Psoas muscle (tissue), 8 donors: Measurements from ENCODE around the gene KAZN. TPM values are rescaled to one million over a fixed set of nuclear protein-coding genes. Genes with fewer than 3 reads are reported as not detected.

Experiments
- ATAC-seq, 4 donors: fragments of 200-7000 bp; cut with Tn5 transposase; one replicate each; pipeline ENCODE4 v1.9.1; 2020; ENCODE audit warnings: moderate library complexity in 3 of 4, mild to moderate bottlenecking in 2 of 4
- DNase-seq, 2 donors: peaks; one replicate each; pipeline ENCODE4 v3.0.0-alpha.2; 2020
- H3K27ac ChIP-seq: fragments of 200-600 bp; one replicate; pipeline ENCODE4 v1.8.0; 2022
- H3K27me3 ChIP-seq, 3 donors: fragments of 200-600 bp in 1 of 3; one replicate each; pipeline versions ENCODE4 v1.6.1 to v1.8.0; 2013 to 2022; ENCODE audit warnings: low read length in 2 of 3, mild to moderate bottlenecking in 2 of 3, moderate library complexity in 1 of 3; ENCODE audit not compliant: insufficient read depth in 3 of 3
- H3K36me3 ChIP-seq, 2 donors: fragments of 200-600 bp in 1 of 2; one replicate each; pipeline versions ENCODE4 v1.6.1 to v1.8.0; 2013 to 2022; ENCODE audit warnings: low read depth in 1 of 2, mild to moderate bottlenecking in 1 of 2, moderate library complexity in 1 of 2; ENCODE audit not compliant: insufficient read depth in 1 of 2
- H3K4me1 ChIP-seq: fragments of 200-600 bp; one replicate; pipeline ENCODE4 v1.8.0; 2022
- H3K4me3 ChIP-seq: fragments of 200-600 bp; one replicate; pipeline ENCODE4 v1.8.0; 2022; ENCODE audit warnings: mild to moderate bottlenecking
- H3K9me3 ChIP-seq: fragments of 200-600 bp; one replicate; pipeline ENCODE4 v1.8.0; 2022
- CTCF ChIP-seq: fragments of 200-600 bp; IDR thresholded peaks from one replicate; pipeline ENCODE4 v1.8.0; 2022; ENCODE audit warnings: antibody characterized with exemption
- WGBS, 3 donors: extraction: QIAGEN DNeasy Blood & Tissue Kit; methylation state at CpG; one replicate each; pipeline versions ENCODE4 v1.1.6 to v1.1.7; 2013; 5-methylcytosine and 5-hydroxymethylcytosine counted together
- intact Hi-C, 2 donors: fragments of 100-400 bp; cut with DNase I; formaldehyde crosslinking; loops; one replicate each; pipeline versions ENCODE4 v1.11.0 to v1.14.2; 2022
- polyA plus RNA-seq, 3 donors: library from polyadenylated mRNA; stranded (reverse); fragments of 200-250 nt; gene quantifications; one replicate each; pipeline ENCODE4 v1.2.3, GENCODE V29; 2013
- total RNA-seq, 4 donors: library from RNA; stranded (reverse); fragmentation: NEBNext Ultra II Directional in 2 of 4; extraction: Animal tissue kit (Norgen Biotek cat#: 25700) in 2 of 4; gene quantifications; one replicate each; pipeline versions ENCODE4 v1.2.1 to v1.2.4, GENCODE V29; 2021 to 2023
- donor health status: healthy with polysubstance abuse.
- donor health status: DM: no; HTN: no; CAD: no; lungs with moderate emphysema.
- donor health status: Bipolar disorder and iron deficiency.
- donor health status: healthy.
- donor health status: DM: yes; HTN: yes; CAD: no.
- donor health status: DM: no; HTN: no; CAD: no.
- donor health status: DM: no; HTN: no; CAD: no.
- donor health status: DM: yes; HTN: yes; CAD: no.

The KAZN gene
- total and polyA plus RNA-seq, 7 donors, result 0.23 to 2.3 (median 0.97) TPM

GRCh38 chr1:14624941-14625340 lies 26.5 kb downstream of the KAZN start:
- Histone ChIP-seq H3K9me3 (no peaks in the 10 kb centered on the region), H3K4me3 (no peak overlapping the region), H3K27me3 (peaks cover 0 to 3% (median 0%) of the 10 kb centered on the region in 3 donors), H3K27ac (no peak overlapping the region), H3K4me1 (no peaks in the 10 kb centered on the region), H3K36me3 (no peaks in the 10 kb centered on the region)
- DNase-seq (no peak), ATAC-seq (no peak)
- TF ChIP-seq CTCF, result no peak
- intact Hi-C loops, result loop anchor here in 1 of 2 donors (5.0 kb wide), 1 partner anchor 833 kb away; no protein-coding TSS in a partner anchor
- 91 to 92% (median 92%) methylated on average over 7 of the region's 7 CpGs for WGBS, 3 donors

- no peak for ATAC-seq
- no peak for TF ChIP-seq CTCF
- H3K9me3 ChIP-seq, result no peaks in the 10 kb centered on the region
- no peaks in the 10 kb centered on the region for H3K36me3 ChIP-seq
- intact Hi-C loops, result no loop called here
- no peak overlapping the region for H3K27ac ChIP-seq
- peaks cover 0 to 3% (median 0%) of the 10 kb centered on the region in 3 donors for H3K27me3 ChIP-seq
- H3K4me1 ChIP-seq, result no peaks in the 10 kb centered on the region
- 67 to 75% (median 74%) methylated on average over 11 of the region's 11 CpGs for WGBS, 3 donors
- no peak overlapping the region for H3K4me3 ChIP-seq
- no peak for DNase-seq
These were observed 27.1 kb downstream of the KAZN start for GRCh38 chr1:14625572-14625971.

- Histone ChIP-seq H3K27ac (no peak overlapping the region), H3K4me3 (no peak overlapping the region), H3K4me1 (no peaks in the 10 kb centered on the region), H3K9me3 (no peaks in the 10 kb centered on the region), H3K36me3 (no peaks in the 10 kb centered on the region), H3K27me3 (peaks cover 0 to 3% (median 0%) of the 10 kb centered on the region in 3 donors)
- ATAC-seq (no peak), DNase-seq (no peak)
- intact Hi-C loops, result no loop called here
- no peak for TF ChIP-seq CTCF
- WGBS, 3 donors, result 79 to 82% (median 80%) methylated on average over 5 of the region's 5 CpGs
These were observed 27.5 kb downstream of the KAZN start for GRCh38 chr1:14625996-14626395.

GRCh38 chr1:14626869-14627607 lies 28.6 kb downstream of the KAZN start:
- DNase-seq (peak in 1 of 2 donors; percentile 22), ATAC-seq (no peak)
- H3K4me3 ChIP-seq, result no peak overlapping the region
- peaks cover 0 to 3% (median 0%) of the 10 kb centered on the region in 3 donors for H3K27me3 ChIP-seq
- no peaks in the 10 kb centered on the region for H3K36me3 ChIP-seq
- intact Hi-C loops, result no loop called here
- TF ChIP-seq CTCF, result no peak
- H3K27ac ChIP-seq, result no peak overlapping the region
- no peaks in the 10 kb centered on the region for H3K4me1 ChIP-seq
- WGBS, 3 donors, result 69 to 70% (median 70%) methylated on average over 11 of the region's 11 CpGs
- H3K9me3 ChIP-seq, result no peaks in the 10 kb centered on the region
